Kidney (tissue), 14 donors: ENCODE results near the gene FANCC. TPM values are rescaled to one million over a fixed set of nuclear protein-coding genes. Genes with fewer than 3 reads are reported as not detected.

Source experiments
- DNase-seq, 5 donors: peaks; one replicate each; pipeline ENCODE4 v3.0.0-alpha.2; 2013 to 2020
- FAIRE-seq: peaks from 2 replicates; lab custom pipeline; 2012; peaks lifted over from hg19 to GRCh38; lab: Jason Lieb, UNC
- H3K27ac ChIP-seq, 2 donors: one replicate each; pipeline ENCODE4 v1.7.0; 2013; ENCODE audit warnings: low read depth in 2 of 2, low read length in 2 of 2, inconsistent platforms in 1 of 2
- H3K27me3 ChIP-seq: one replicate; pipeline ENCODE4 v1.7.1; 2013; ENCODE audit warnings: low read length, inconsistent platforms; ENCODE audit not compliant: control insufficient read depth, insufficient read depth
- H3K36me3 ChIP-seq, 3 donors: one replicate each; pipeline versions ENCODE4 v1.7.0 to v1.7.1; 2013; ENCODE audit warnings: low read length in 3 of 3, control low read depth in 1 of 3, inconsistent platforms in 1 of 3; ENCODE audit not compliant: insufficient read depth in 3 of 3, control insufficient read depth in 2 of 3
- H3K4me1 ChIP-seq, 3 donors: one replicate each; pipeline versions ENCODE4 v1.7.0 to v1.7.1; 2013; ENCODE audit warnings: low read length in 3 of 3, inconsistent platforms in 1 of 3, low read depth in 1 of 3; ENCODE audit not compliant: control insufficient read depth in 2 of 3, insufficient read depth in 2 of 3
- H3K4me3 ChIP-seq, 3 donors: one replicate each; pipeline versions ENCODE4 v1.7.0 to v1.8.1; 2013; ENCODE audit warnings: low read length in 3 of 3, control low read depth in 1 of 3, inconsistent platforms in 1 of 3
- H3K9ac ChIP-seq, 3 donors: one replicate each; pipeline versions ENCODE4 v1.7.0 to v1.7.1; 2013; ENCODE audit warnings: low read length in 3 of 3, control low read depth in 1 of 3, inconsistent platforms in 1 of 3
- H3K9me3 ChIP-seq, 3 donors: one replicate each; pipeline versions ENCODE4 v1.7.0 to v1.7.1; 2013; ENCODE audit warnings: low read length in 3 of 3, control low read depth in 1 of 3, inconsistent platforms in 1 of 3; ENCODE audit not compliant: control insufficient read depth in 2 of 3, insufficient read depth in 1 of 3
- CTCF ChIP-seq: IDR thresholded peaks from 3 replicates; pipeline ENCODE4 v1.5.1; 2012; ENCODE audit warnings: mild to moderate bottlenecking, moderate library complexity, borderline replicate concordance; ENCODE audit not compliant: insufficient read depth; ENCODE audit errors: extremely low read depth
- intact Hi-C: fragments of 100-400 bp; cut with DNase I; formaldehyde crosslinking; loops from one replicate; pipeline ENCODE4 v1.11.1; 2022
- polyA plus RNA-seq: library from polyadenylated mRNA; stranded (reverse); fragments of 350-450 nt; fragmentation: Illumina TruSeq; extraction: RNeasy Lipid Tissue Mini Kit (QIAGEN cat#74804); gene quantifications from one replicate; pipeline ENCODE4 v1.2.3, GENCODE V29; 2014; ENCODE audit warnings: low read depth, low replicate concordance; ENCODE audit not compliant: insufficient read depth
- total RNA-seq: library from RNA; stranded (reverse); fragmentation: NEBNext Ultra II Directional; extraction: Animal tissue kit (Norgen Biotek cat#: 25700); gene quantifications from one replicate; pipeline ENCODE4 v1.2.1, GENCODE V29; 2021
- donor health status: control.
- donor health status: control.
- donor health status: control.
- donor health status: control.
- donor health status: control.
- donor health status: DM: yes; HTN: yes; CAD: no.
- donor health status: Normal renal cell carcinoma (clear cell type).

FANCC gene
- total and polyA plus RNA-seq, 2 donors from 2014 or later, result 7.5 to 10.8 TPM

- DNase-seq, result peak in 1 of 5 donors; percentile 4
- no peaks in the 10 kb centered on the region for H3K9me3 ChIP-seq
- H3K9ac ChIP-seq, result no peak overlapping the region
- no peak overlapping the region for H3K27ac ChIP-seq
- H3K36me3 ChIP-seq, result peaks cover 7 to 36% (median 26%) of the 10 kb centered on the region in 3 donors
- TF ChIP-seq CTCF, result no peak
- no peaks in the 10 kb centered on the region for H3K27me3 ChIP-seq
- no peak overlapping the region for H3K4me3 ChIP-seq
- no peak for FAIRE-seq
- H3K4me1 ChIP-seq, result peaks cover 0 to 7% (median 2%) of the 10 kb centered on the region in 3 donors
- intact Hi-C loops, result no loop called here
Measured at GRCh38 chr9:95108777-95109176, 208.7 kb downstream of the FANCC start.

GRCh38 chr9:95107976-95108375 is 209.5 kb downstream of the FANCC start:
- no peak for FAIRE-seq

GRCh38 chr9:95107001-95107749 is 210.3 kb downstream of the FANCC start:
- H3K36me3 ChIP-seq, result peaks cover 7 to 34% (median 22%) of the 10 kb centered on the region in 3 donors
- no peaks in the 10 kb centered on the region for H3K27me3 ChIP-seq
- DNase-seq (peak in 2 of 5 donors; percentile 74 to 78), FAIRE-seq (no peak)
- H3K4me1 ChIP-seq, result peaks cover 2 to 12% (median 5%) of the 10 kb centered on the region in 3 donors
- intact Hi-C loops, result no loop called here
- no peaks in the 10 kb centered on the region for H3K9me3 ChIP-seq
- no peak overlapping the region for H3K9ac ChIP-seq
- peak overlapping the region in 1 of 2 donors; percentile 72 for H3K27ac ChIP-seq
- no peak overlapping the region for H3K4me3 ChIP-seq
- no peak for TF ChIP-seq CTCF

More at GRCh38 chr9:95107976-95108375, 209.5 kb downstream of the FANCC start:
- H3K36me3 ChIP-seq, result peaks cover 7 to 36% (median 26%) of the 10 kb centered on the region in 3 donors
- no peak overlapping the region for H3K4me3 ChIP-seq
- peak overlapping the region in 1 of 2 donors; percentile 72 for H3K27ac ChIP-seq
- H3K27me3 ChIP-seq, result no peaks in the 10 kb centered on the region
- H3K9me3 ChIP-seq, result no peaks in the 10 kb centered on the region
- no peak overlapping the region for H3K9ac ChIP-seq
- intact Hi-C loops, result no loop called here
- H3K4me1 ChIP-seq, result peaks cover 0 to 8% (median 2%) of the 10 kb centered on the region in 3 donors
- TF ChIP-seq CTCF, result no peak
- peak in 2 of 5 donors; percentile 66 to 73 for DNase-seq
